ENCODE data around the gene SCUBE1.
A peak's percentile ranks its signal among the peaks of the same experiment; 100 is the strongest.

The SCUBE1 gene

DNA sequence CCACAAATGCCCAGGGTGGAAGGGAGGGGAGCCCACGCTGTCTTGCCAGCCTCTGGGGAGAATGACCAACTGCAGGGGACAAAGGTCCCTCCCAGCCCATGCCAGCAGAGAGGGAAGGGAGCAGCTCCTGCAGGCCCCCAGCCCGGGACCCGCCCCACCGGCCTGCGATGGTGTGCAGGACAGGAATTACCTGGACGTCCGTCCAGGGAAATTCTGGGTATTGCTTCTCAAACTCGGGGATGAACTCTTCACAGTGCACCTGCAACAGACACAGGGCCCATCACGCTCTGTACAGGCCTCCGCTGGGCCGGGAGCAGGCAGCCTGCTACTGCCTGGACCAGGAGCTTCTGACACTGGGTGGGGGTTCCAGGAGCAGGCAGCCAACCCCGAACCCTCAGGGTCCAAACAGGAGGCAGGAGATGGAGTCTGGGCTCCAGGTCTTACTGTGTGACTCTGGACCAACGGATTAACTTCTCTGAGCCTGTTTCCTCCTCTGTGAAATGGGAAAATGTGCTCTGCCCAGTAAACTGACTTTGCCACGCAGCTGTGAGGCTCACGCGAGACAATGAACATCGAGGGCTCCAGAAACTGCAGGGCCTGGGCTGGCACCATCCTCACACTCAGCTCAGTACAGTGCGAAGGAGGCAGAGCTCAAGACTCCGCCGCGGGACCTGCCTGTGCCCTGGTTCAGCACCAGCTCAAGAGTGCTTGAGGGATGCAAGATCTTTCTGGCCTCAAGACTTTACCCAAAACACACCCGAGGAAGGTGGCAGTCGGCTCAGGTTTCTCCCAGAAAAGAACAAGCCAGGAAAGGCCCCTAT is 173.7 kb downstream of the SCUBE1 start:
- no peak for DNase-seq

DNA sequence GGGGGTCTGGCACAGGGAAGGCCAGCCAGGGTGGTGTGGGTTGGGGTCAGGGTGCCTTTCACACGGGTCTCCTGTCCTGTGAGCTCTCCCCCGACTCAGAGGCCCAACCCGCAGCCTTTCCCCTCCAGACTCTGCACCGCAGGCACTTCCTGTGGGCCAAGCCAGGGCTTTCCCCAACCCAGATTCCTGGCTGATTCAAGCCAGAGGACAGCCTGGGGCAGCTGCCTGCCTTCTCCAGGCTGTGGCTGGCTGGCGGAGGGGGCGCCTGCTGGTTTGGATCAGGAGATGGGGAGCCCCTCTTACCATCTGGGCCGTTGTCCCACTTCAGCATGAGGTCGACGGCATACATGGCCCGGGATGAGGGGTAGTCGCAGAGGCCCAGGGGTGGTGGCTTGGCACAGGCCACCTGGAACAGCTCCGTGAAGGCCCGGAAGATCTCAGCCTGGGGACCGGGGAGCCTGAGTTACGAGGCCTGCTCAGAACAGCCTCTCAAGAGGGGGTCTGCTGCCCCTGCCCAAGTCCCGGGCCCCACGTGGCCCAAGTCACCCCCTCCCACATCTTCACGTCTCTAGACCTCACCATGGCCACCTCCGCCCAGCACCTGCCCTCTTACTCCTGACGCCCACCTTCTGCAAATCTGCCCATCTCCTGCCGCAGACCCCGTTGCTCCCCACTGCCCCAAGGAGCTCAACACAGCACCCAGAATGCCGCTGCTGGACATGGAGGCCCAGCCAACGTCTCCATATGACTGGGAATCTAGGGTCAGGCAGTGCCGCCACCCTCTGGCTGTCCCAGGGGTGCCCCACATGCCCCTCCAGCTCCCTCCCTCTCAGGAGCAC is 174.5 kb downstream of the SCUBE1 start:
- DNase-seq: no peak

DNA sequence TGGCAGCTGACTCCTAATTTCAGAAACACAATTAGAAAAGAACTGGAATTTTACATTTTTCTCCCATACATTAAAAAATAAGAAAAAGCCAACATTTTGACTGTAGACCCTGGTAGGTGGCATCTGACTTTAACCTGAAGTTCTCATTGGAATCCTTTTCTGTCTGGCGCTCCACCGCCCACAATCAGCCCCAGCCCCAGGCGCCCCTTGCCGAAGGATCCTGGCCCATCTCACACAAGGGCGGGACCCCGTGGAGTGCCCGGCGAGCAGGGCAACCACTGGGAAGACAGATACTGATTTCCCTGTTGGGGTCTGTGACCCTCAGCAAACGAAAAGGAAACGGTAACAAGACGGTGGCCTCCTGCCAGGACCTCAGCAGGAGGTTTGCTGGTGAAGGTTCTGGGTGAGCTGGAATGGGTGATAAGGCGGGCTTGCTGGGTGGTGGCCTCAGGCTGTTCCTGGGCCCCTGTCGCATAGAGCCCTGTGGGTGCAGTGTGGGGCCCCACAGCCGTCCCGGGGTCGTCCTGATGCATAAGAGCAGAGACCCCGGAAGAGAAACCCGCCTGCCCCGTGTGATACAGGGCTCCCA is 176.1 kb downstream of the SCUBE1 start:
- no peak for DNase-seq

DNA sequence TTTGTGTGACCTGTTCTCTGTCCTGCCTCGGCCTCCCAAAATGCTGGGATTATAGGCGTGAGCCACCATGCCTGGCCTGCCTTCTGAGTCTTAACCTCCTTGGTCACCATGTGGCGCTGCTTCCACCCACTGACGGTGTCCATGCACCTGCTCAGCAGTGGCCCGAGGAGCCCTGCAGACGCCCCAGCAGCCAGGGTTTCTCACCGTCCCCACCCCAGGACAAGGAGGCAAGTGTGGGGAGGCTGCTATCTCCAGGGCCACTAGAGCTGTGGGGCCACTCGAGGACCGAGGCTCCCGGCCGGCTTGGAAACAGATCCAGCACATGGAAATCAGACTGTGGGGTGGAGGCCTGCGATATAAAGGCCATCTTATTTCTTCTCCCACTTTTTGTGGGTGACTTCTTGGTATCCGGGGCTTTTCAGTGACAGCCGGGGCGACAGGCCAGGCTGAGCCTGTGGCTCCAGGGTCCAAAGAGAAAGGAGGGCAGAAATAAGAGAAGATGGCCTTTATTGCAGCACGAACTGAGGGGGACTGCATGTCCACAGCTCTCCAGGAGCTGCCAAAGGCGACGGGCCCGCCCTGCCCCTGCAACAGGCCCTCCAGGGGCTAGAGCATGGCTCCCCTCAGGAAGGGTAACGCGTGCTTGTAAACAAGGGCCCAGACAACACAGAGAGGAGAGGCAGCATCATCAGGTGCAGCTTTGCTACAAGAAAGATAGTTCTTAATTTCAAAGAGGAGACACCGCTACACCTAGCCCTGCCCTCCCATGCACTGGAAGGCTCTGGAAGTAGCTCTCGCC is 176.8 kb downstream of the SCUBE1 start:
- no peak for DNase-seq

DNA sequence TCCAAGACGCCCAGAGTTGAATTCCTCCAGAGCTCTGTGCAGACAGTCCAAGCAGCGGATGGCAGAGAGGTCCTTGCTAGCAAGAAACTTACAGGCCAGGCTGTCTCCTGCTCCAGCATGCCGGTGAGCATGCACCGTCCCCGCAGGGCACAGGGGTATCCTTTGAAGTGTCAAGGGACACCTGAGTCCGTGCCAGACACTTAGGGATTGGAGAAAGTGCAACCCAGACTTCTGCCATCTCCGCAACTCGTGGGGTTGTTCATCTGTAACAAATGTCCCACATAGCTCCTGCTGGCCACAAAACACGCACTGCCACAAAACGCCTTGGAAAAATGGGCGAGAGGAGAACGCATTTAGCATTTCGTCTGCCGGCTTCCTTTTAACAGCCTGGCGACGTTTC is 178.5 kb downstream of the SCUBE1 start:
- no peak for DNase-seq

DNA sequence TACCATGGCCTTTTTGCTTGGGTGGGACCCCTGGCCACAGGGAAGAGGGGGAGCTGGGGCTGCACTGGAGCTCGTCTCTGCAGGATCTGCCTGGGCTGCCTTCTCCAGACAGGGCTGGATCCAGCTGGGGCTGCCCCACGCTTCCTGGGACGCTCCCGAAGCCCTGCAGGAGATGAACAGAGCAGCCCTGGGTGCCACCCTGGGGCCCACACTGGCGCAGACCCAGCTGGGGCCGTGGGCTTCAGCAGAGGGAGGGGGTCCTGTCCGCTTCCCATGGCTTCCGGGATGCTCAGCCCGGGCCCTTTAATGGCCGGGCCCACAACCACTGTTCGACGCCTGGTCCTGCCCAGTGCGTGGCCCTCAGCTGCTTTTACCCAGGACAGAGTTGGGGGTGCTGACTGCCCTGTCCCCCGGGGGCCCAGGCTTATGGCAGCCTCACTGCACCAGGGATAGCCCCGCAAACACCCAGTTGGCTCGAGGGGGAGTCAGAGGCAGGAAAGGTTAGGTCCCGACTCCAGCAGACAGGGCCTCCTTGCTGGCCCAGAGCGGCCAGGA is 179.9 kb downstream of the SCUBE1 start:
- no peak for DNase-seq

DNA sequence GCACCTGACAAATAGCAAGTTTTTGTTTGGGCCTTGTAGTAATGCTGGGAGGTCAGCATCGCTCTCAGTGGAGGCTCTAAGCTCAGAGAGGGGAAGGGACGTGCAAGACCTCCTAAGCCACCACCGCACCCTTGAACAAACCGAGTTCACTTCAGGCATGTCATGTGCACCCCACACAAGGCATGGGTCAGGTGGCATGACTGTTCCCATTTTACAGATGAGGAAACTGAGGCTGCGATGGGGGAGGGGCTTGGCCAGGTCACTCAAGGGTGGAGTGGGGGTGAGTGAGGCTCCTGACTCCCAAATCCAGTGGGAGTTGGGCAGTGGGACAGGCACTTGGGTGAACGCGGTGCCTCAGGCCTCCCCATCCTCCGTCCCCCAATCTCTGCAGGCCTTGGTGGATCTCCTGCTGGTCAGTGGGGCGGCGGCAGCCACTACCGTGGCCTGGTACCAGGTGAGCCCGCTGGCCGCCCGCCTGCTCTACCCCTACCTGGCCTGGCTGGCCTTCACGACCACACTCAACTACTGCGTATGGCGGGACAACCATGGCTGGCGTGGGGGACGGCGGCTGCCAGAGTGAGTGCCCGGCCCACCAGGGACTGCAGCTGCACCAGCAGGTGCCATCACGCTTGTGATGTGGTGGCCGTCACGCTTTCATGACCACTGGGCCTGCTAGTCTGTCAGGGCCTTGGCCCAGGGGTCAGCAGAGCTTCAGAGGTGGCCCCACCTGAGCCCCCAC is 180.6 kb downstream of the SCUBE1 start:
- no peak for DNase-seq

DNA sequence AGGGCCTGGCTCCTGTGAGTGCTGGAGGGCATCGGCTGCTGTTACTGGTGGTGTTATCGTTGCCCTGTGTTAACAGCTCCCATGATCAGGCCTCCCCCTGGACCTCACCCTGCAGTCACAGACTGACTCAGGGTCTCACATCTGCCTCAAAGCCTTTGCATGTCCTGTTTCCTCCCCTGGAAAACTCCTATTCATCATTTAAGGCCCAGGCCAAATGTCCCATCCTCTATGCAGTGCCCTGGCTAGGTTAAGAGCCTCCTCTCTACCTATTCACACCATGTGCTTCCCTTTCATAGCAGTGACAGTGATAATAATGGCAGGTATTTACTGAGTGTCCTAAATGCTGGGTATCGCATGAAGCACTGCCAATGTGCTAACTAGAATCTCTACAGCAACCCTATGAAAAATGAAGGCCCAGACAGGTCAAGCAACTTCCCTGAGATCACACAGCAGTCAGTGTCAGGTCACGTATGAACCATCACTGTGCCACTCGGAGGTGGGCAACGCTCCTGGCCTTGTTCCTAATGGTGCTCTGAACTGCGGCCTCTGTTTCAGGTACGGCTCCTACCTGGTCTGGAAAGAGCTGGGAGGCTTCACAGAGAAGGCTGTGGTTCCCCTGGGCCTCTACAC is 182.6 kb downstream of the SCUBE1 start:
- DNase-seq: no peak

DNA sequence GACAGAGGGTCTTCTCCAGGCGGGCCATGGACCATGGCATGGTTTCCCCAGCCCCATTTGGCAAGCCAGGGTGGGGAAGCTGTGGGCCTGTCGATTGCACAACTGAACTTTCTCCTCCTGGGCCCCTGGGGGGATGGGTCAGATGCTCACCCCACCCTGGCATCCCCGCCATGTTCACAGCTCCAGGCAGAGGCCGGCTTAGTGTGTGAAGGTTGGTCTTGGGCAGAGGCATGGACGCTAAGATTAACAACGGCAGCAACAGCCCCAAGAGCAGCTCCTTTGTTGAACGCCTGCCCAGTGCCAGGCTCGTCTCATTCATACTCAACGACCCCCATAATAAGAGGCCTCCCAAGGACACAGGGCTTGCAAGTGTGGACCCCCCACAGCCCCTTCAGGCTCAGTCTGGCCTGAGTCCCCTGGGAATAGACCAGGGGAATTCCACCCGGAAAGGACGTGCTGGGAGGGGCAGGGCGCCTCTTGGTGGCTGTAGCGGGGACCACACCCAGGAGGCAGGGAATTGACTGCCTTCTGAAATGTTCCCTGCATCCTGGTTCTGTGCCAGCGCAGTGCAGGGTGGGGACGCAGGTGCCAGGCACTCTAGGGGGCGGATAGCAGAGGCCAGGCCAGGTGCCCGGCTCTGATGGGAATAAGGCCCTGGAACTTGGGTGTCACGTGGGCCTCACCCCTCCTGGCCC is 183.5 kb downstream of the SCUBE1 start:
- DNase-seq: no peak

DNA sequence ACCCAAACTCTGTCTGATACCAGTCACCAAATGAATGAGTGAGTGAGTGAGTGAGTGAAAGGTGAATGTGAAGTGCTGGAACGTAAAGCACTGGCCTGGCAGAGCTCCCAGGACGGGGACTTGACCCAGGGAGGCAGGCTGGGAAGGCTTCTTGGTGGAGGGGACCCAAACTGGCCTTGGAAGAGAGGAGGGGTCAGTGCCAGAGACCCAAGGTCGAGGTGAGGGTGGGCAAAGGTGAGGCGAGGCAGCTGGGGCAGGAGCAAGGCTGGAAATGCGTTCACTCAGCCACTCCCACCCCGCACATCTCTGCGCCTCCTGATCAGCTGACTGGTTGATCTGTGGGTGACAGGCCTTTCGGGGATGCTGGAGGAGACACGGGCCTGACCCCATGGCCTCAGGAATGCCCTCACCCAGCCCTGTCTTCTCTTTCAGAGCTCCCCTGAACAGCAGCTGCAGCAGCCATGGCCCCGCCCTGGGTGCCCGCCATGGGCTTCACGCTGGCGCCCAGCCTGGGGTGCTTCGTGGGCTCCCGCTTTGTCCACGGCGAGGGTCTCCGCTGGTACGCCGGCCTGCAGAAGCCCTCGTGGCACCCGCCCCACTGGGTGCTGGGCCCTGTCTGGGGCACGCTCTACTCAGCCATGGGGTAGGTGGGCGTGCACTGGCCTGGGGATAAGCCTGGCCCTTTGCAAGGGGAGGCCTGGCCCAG is 184.2 kb downstream of the SCUBE1 start:
- no peak for DNase-seq

DNA sequence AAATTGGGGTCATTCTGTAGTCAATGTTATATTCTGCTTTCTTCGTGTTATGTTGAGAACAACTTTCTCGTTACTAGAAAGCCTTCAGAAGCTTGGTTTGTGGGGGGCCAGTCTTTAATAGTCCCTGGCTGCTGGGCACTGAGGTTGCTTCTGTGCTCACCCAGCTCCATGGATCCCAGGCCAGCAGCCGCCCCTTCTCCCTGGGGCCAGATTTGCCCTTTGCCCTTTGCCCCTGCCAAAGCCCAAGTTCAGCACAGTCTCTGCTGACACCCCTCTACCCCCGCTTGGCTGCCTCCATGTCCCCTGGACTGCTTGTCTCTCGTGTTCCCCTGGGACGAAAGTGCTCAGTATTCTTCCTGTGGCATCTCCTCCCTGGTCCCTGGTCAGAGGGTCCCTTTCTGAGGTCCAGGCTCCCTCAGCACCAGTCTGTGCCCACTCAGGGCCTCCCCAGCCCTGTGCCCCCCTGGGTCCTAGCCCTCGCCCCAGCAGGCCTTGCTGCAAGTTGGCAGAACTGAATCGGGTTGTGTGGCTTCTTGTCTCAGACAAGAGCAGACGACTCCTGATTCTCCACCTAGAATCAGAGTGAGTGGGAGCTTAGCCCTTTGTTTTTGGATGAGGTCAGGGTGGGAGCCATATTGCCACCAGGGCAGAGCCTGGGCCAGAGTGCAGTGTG is 185.2 kb downstream of the SCUBE1 start:
- no peak for DNase-seq

DNA sequence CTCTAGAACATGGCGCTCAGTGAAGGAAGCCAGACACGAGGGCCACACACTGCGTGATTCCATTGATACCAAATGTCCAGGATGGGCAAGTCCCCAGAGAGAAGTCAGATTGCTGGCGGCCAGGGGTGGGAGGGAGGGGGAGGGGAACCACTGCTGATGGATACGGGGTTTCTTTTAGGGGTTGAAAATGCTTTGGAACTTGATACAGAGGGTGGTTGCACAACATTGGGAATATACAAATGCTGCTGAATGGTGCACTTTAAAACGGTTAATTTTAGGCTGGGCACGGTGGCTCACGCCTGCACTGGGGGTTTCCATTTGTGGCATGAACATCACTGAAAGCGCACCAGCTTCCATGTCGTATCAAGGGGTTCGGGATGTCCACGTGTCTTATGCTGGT is 186.8 kb downstream of the SCUBE1 start:
- no peak for DNase-seq

DNA sequence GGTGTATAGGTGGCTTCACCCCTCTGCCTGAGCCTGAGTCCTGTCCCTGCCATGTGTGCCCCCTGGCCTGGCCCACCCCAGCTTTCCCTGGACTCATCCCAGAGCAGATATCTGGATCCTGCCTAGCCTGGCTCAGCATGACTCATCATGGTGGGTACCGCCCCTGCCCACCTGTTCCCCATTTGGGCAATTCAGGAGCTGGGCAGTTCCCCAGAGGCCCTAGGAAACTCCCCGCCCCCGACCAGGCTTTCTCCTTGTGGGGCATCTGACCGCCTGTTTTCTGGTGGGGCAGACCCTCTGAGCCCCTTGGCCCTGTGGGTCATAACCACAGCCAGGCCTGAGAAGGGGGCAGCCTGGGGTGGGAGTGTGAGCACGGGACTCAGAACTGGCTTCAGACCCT is 187.4 kb downstream of the SCUBE1 start:
- DNase-seq: peak; percentile 18

DNA sequence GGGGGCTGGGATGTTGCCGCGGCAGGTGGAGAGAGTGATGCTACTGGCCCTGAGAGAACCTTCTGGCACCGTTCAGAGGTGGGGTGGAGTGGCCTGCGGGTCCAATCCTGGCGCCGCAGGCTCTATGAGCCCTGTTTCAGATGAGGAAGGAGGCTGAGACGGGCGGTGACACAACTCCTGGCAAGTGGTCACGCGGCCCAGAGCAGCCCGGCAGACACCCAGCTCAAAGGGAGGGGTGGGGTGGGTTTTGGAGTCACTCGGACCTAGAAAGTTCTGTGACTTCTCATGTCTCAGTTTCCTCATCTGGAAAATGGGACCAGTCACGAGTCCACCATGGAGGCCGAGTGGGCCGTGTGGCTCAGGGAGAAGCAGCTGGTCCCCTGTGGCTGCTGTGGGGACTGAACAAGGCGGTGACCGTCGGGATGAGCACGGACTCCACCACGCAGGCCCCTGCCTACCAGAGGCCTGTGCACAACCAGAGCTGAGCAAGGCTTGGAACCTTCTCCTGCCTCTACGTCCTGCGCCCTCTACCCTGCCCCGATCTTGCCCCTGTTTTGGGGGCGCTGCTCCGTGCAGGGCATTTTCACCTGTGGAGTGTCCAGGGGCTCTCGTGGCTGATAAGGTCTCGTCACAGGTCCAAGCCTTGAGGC is 188.2 kb downstream of the SCUBE1 start:
- DNase-seq: no peak

DNA sequence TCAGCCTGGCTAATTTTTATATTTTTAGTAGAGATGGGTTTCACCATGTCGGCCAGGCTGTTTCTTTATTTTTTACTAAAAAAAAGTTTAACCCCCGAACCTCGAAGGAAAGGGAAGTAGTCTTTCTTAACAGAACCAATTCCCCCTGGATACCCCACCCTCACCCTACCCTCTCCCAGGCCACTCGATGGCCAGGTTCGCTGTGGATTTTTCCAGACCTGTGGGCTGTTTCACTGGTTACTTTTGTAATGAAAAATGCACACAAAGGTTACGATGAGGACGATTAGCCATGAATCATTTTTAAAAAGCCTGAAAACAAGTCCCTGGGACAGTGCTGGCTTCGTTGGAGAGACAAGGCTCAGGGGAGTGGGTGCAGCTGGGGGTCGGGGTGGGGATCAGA is 189.3 kb downstream of the SCUBE1 start:
- no peak for DNase-seq

DNA sequence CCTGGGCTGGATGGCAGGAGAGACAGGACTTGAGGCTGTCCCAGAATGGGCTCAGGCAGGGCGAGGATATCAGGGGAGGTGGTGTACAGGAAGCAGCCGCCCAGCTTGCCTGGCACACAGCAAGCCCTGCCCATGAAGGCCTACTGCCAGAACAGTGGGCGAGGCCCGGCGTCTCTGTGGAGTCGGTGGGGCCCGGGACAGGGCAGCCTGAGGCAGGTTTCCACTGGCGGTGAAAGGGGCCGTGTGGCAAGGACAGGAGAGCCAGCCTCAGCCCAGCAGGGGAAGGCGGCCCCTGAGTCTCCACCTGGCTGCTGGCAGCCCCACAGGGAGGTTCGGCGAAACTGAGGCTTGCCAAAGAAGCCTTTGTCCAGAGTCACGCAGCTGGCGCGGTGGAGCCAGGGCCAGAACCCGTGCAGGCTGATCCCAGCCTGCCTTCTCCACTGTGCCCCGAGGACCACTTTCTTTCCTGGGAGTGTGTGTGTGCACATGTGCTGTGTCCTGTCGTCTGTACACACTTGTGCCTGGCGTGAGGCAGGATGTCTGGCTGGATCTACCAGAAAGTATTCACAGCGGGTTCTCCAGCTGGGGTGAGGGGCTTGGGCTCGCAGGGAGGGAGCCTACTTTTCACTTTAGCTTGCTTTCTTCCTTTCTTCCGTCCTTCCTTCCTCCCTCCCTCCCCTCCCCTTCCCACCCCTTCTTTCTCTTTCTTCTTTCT is 190.7 kb downstream of the SCUBE1 start:
- DNase-seq: peak; percentile 31

DNA sequence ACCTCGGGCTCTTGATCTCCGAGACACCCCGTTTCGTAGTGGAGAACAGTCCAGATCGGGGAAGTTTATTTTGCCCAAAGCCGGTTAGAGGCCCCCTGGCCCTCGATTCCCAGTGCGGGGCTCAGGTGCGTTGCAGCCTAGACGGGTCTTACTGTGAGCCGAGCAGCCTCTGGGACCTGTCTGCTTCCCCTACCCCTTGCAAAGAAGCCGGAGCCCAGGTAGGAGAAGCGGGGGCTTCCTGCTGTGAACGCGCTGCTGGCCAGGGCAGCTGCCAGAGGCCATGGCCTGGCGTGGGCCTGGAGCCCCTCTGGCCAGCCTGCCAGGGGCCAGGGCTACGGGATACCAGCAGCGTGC is 191.2 kb downstream of the SCUBE1 start:
- DNase-seq: no peak

DNA sequence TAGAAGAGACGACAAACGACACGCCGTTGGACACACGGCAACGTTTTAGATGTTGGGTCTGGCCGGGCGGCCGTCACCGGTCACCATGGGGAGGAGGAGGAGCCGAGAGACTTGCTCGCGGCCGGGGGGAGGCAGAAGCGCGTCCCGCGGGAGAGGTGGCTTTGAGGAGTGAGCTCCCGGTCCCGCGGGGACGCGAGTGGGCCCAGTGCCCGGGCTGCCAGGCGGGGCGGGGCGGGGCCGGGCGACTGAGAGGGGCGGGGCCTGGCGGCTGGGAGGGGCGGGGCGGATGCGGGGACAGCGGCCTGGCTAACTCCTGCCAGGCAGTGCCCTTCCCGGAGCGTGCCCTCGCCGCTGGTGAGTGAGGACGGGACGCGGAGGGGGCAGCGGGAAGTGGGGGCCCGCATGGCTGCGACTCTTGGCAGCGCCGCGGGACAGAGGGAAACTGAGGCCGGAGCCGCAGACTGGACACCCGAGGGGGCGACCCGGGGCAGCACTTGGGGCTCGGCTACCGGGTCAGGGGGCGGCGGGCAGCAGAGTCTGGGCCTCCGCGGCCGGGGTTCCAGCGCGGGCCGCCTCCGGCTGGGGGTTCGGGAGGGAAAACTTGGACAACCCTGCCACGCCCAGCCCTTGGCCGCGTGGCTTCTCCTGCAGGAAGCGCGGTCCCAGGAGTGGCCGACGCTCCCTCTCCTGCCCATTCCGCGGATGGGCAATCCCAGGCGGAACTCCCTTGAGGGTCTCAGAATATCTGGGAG is 191.7 kb downstream of the SCUBE1 start, which contains the start of gene TSPO:
Gene TSPO (plus strand): TSS at position 309 of the 752 bp plus-strand sequence. CDS start 7,680 bp downstream, outside the sequence.
- peak; percentile 6 for DNase-seq

All from NCI-H1694 treated with DMSO at 0.1 percent for 48 hours (cell line).